Mucosa of stomach (tissue), 1 donor: ENCODE measurements around the gene PACS2.

ENCODE experiments used
- H3K27me3 ChIP-seq: one replicate; pipeline ENCODE4 v1.7.0; 2013; ENCODE audit warnings: mild to moderate bottlenecking, low read length; ENCODE audit not compliant: control insufficient read depth, insufficient read depth
- H3K36me3 ChIP-seq: one replicate; pipeline ENCODE4 v1.7.0; 2013; ENCODE audit warnings: low read length; ENCODE audit not compliant: control insufficient read depth, insufficient read depth
- H3K4me1 ChIP-seq: one replicate; pipeline ENCODE4 v1.7.0; 2013; ENCODE audit warnings: mild to moderate bottlenecking, low read length; ENCODE audit not compliant: control insufficient read depth, insufficient read depth
- H3K4me3 ChIP-seq: one replicate; pipeline ENCODE4 v1.7.0; 2013; ENCODE audit warnings: low read length
- H3K9ac ChIP-seq: one replicate; pipeline ENCODE4 v1.7.0; 2013; ENCODE audit warnings: mild to moderate bottlenecking, low read length, moderate library complexity
- H3K9me3 ChIP-seq: one replicate; pipeline ENCODE4 v1.7.0; 2013; ENCODE audit warnings: mild to moderate bottlenecking, low read length, moderate library complexity; ENCODE audit not compliant: control insufficient read depth
- donor health status: Pancreatic carcinoma.

The PACS2 gene

DNA sequence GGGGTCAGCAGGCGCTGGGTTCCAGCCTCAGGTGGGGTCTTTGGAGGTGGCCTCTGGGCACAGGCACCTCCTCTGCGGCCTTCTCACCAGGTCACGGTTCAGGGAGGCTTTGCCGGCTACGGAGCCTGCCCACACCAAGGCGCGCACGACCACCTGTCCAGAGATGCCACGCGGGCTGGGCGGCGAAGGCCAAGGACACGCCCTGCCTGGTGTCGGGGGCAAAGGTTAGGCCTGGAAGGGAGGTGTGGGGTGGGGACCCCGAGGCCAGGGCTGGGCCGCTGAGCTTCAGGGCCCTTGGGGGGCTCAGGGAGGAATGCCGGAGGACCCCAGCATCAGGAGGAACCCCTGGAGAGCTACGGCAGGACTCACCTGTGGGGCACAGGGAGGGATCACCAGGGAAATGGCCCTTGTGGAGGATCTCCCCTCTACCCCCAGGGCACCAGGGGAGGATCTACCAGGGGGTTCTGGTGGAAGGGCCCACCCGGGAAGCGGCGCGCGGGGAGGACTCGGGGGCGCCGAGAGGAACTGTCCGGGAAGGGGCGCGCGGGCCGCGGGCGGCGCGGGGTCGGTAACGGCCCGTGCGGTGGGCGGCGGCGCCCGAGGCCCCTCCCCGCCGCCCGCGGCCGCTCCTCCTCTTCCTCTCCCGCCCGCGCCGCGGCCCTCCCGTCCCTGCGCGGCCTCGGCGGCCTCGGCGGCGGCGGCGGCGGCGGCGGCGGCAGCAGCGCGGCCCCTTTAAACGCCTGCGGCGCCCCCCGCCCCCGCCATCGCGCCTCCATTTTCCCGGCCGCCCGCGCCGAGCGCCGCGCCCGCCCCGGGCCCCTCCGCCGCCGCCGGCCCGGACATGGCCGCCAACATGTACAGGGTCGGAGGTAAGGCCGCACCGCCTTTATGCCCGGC lies 104.9 kb downstream of the PACS2 start, which contains the start of gene MTA1:
Gene MTA1 (plus strand): TSS at position 633 of the 897 bp plus-strand sequence. CDS start 209 bp downstream, at position 842.
- no peaks in the 10 kb centered on the region for H3K36me3 ChIP-seq
- peak within 1 kb of the TSS; percentile 60 for H3K4me3 ChIP-seq
- H3K9ac ChIP-seq = peak within 1 kb of the TSS; percentile 82
- no peaks in the 10 kb centered on the region for H3K27me3 ChIP-seq
- H3K4me1 ChIP-seq = peaks cover 32% of the 10 kb centered on the region
- H3K9me3 ChIP-seq = no peaks in the 10 kb centered on the region

DNA sequence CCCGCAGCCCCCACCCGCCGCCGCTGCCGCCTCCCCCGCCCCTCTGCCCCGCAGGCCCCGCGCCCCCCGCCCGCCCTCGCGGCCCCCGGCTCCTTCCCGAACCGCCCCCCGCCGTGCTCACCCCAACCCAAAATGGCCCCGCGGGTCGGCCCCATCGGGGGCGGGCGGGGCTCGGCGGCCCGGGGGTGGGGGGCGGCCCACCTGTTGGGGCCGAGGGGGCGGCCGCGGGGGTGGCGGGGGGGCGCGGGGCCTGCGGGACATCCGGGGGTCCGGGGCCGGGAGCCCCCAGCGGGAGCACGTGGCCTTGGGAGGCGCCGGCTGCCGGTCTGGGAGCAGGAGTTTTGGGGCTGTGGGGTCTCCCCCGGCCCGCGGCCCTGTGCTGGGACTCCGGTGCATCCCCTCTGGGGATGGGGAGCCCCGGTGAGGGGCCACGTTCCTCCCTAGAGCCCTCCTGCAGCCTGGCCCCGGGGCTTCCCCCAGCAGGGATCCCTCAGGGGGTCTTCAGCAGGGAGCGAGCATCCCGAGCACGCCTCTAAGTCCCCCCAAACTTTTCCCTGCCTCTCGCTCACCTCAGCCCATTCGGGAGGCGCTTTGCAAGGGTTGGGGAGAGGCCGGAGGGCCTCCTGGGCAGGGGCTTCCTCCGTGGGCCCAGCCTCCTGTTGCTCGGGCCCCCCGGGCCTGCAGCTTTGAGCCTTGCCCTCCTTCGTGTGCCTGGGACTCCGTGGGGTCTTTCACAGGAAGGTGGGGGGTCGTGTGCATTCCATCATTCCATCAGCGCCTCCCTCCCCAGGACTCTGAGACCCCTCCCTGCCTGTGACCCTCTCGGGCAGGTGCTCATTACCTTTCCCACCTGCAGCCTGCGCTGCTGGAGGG lies 105.8 kb downstream of the PACS2 start:
- Histone ChIP-seq H3K9me3 (no peaks in the 10 kb centered on the region), H3K36me3 (no peaks in the 10 kb centered on the region), H3K4me1 (peaks cover 32% of the 10 kb centered on the region), H3K4me3 (peak overlapping the region; percentile 60), H3K9ac (peak overlapping the region; percentile 66), H3K27me3 (no peaks in the 10 kb centered on the region)

DNA sequence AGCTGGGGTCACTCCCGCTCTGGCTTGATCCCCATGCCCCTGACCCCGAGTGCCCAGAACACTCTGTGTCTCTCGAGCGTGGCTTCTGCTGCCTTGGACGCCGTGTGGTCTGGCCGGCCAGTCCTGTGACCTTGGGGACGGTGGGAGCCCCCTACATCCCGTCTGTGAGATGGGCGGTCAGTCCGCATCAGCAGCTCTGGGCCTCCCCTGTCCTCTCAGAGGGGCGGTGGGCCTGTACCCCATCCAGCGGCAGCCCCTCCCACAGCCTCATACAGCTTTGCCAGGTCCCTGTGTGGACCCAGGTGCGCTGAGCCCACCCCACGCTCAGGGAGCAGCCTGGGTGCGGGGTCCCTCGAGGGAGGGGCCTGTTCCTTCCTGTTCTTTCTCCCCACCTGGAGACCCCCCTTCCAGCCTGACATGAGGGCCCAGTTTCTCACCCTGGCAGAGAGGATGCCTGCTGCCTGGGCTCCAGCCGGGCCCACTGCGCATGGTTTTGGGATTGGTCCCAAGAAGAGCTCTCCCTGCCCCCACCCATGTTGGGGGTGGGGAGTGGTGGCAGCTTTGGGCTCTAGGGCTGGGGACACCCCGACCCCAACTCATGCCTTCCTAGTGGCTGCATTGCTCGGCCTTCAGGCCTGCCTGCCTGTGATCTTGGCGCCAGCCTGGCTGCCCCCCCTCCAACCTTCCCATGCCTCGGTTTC lies 106.6 kb downstream of the PACS2 start:
- H3K4me3 ChIP-seq = peak overlapping the region; percentile 60

DNA sequence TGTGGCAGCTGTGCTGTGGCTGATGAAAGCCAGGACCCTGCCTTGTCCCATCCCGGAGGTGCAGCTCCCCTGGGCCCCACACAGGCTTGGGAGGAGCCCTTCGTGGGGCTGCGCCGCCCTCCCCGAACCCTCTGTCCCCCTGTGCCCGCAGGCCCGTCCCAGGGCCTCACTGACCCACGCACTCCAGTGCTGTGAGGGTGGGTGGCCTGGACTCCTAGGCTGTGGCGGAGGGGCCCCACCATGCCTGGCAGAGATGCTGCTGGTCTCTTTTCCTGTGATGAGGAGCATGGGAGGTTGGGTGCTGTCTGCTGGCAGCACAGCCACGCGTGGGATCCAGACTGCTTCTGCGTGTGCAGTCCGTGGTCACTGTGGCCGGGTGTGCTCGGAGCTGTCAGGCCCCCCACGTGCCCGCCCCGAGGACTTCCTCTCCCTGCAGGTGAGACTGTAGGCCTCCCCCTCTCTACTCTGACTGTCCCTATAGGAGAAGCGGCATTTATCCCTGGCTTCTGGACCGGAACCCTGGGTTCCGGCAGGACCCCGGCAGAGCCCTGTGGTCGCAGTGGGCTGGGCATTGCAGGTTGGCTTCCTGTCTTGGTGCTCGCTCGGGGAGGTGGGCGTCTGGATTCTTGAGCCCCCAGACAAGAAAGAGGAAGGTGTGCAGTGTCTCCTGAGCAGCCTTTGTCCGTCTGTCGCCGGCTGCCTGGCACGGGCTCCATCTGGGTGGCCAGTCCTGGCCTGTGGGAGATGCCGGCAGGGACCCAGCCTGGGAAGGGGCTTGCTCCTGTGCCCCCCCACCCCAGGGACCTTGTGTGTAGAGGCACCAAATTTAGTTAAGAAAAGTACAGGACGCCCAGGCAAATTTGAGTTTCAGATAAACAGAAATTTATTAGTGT lies 107.4 kb downstream of the PACS2 start:
- Histone ChIP-seq H3K4me3 (no peak overlapping the region), H3K27me3 (no peaks in the 10 kb centered on the region), H3K9ac (peak overlapping the region; percentile 66), H3K4me1 (peaks cover 32% of the 10 kb centered on the region), H3K9me3 (no peaks in the 10 kb centered on the region), H3K36me3 (no peaks in the 10 kb centered on the region)

More for the DNA sequence above, 106.6 kb downstream of the PACS2 start:
- Histone ChIP-seq H3K9me3 (no peaks in the 10 kb centered on the region), H3K36me3 (no peaks in the 10 kb centered on the region), H3K4me1 (peaks cover 32% of the 10 kb centered on the region), H3K9ac (peak overlapping the region; percentile 66), H3K27me3 (no peaks in the 10 kb centered on the region)

DNA sequence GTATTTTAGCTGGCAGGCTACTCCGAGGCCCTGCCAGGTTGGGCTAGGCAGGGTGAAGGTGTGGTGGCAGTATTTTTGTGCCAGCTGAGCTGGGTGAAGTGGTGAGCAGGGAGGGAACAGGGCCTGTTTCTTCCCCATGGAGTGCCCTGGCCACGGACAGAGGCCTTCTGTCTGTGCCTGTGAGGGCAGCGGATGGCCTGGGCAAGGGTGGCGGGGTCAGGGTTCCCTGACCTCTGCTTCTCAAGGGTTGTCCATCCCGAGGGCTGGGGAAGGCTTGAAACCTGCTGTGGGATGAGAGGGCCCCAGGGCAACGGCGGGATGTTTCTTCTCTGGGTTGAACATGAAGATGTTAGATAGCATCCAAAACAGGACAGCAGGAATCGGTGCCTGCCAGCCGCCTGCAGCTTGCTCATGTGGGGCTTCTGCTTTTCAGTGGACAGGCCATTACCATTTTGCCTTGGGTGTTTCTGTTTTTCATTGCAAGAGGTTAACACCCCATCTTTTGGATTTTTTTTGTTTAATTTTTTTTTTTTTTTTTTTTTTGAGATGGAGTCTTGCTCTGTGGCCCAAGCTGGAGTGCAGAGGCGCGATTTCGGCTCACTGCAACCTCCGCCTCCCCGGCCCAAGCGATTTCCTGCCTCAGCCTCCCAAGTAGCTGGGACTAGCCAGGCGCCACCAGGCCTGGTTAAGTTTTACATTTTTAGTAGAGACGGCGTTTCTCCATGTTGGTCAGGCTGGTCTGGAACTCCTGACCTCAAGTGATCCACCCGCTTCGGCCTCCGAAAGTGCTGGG lies 108.3 kb downstream of the PACS2 start:
- Histone ChIP-seq H3K9ac (no peak overlapping the region), H3K4me3 (no peak overlapping the region), H3K36me3 (no peaks in the 10 kb centered on the region), H3K27me3 (no peaks in the 10 kb centered on the region), H3K4me1 (peaks cover 32% of the 10 kb centered on the region), H3K9me3 (no peaks in the 10 kb centered on the region)

DNA sequence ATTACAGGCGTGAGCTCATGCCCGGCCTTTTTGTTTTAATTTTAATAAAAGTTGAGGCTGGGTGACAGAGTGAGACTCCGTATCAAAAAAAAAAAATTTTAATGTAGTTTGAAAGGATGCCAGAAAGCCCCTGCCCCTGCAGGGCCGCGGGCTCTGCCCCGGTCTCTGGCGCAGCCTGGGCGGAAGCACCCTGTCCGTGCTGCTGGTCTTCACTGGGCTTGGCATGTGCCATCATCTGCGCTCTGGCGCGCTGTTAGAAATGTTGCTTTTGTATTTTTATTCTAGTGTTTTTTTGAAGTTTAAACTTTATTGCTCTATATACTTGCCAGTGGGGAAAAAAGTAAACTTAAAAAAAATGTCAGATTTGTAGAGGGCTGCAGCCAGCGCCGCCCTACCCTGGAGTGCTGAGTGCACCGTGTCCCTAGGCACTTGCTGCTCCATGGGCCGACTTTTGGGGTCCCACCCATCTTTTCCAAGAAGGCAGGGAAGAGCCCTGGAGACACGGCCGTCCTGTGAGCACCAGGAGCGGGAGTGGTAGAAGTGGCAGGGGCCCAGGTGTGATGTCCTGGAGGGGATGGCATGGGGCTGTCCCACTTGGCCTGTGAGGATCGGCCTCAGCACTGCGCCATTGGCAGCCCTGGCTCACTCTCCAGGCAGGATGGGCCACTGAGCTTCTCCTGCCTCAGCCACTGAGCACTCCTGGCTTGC lies 109.1 kb downstream of the PACS2 start:
- Histone ChIP-seq H3K9me3 (no peaks in the 10 kb centered on the region), H3K4me3 (no peak overlapping the region), H3K9ac (no peak overlapping the region), H3K36me3 (no peaks in the 10 kb centered on the region), H3K4me1 (peaks cover 32% of the 10 kb centered on the region), H3K27me3 (no peaks in the 10 kb centered on the region)

DNA sequence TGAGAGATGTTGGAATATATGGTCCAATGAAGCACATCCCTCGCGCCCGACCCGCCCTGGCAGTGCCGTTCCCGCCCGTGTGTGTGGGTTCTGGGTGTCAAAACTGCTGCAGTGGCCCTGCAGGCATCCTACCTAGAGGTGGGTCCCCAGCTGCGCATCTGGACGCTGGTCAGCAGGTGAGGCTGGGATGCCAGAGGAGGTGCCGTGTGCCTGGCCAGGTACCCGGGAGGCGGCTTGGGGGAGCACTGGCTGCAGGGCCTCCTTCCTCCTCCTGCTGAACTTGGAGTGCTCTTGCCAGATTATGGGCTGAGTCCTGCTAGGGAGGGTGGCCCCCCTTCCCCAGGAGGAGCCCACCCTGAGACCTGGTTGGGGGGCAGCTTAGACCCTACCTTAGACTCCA lies 110.3 kb downstream of the PACS2 start:
- H3K27me3 ChIP-seq = no peaks in the 10 kb centered on the region
- peaks cover 23% of the 10 kb centered on the region for H3K4me1 ChIP-seq
- H3K4me3 ChIP-seq = no peak overlapping the region
- no peak overlapping the region for H3K9ac ChIP-seq
- H3K36me3 ChIP-seq = no peaks in the 10 kb centered on the region
- no peaks in the 10 kb centered on the region for H3K9me3 ChIP-seq

DNA sequence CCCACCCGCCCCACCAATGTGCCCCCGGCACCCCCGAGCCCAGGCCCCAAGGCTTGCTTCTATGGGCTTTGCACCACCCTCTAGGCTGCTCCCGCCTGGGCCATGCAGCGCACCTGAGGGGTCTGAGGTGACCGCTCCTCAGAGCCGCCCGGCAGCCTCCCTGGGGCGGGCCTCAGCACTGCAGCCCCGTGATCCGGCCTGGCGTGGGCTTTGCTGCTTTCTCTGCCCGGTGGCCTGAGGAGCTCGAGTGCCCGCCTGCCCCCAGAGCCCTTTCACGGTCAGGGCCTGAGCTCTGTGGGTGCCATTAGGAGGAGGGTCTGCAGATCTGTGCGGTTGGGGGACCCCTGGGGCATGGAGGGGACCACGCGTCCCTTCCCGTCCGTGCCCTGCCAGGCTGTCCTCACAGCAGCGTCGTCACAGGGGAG lies 111.3 kb downstream of the PACS2 start:
- no peaks in the 10 kb centered on the region for H3K27me3 ChIP-seq
- no peaks in the 10 kb centered on the region for H3K36me3 ChIP-seq
- H3K4me3 ChIP-seq = no peak overlapping the region
- no peak overlapping the region for H3K9ac ChIP-seq
- H3K4me1 ChIP-seq = peaks cover 19% of the 10 kb centered on the region
- H3K9me3 ChIP-seq = no peaks in the 10 kb centered on the region

DNA sequence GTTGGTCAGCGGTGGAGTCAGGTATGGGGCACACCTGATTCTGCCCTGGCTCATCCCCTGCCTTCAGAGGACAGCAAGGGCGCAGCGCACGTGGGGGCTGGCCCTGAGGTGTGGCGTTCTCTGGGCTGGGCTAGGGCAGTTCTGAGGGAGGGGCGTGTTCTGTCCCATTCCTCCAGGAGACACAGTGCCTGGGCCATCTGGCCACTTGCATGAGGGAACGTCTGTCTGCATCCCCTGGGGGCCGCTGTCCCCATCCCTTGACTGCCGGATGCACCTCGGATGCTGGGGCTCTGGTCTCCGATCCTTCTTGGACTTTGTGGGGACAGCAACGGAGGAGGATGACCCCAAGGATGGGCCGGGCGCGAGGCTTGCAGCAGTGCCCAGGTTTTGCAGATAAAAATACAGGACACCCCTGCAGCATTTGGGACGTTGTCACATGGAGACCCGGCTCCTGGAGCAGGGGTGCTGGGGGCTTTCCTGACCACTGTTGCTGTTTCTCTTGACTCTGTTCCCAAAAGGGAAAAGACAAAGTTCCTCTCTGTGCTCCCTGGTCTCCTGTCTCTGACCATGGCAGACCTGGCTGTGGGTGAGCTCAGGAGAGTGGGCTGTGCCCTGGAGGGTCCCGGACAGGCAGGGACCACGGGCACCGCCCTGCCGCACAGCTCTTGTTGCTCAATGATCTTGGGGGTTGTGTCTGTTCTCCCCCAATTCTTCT lies 112.0 kb downstream of the PACS2 start:
- Histone ChIP-seq H3K9ac (no peak overlapping the region), H3K9me3 (no peaks in the 10 kb centered on the region), H3K4me1 (peaks cover 12% of the 10 kb centered on the region), H3K27me3 (no peaks in the 10 kb centered on the region), H3K36me3 (no peaks in the 10 kb centered on the region), H3K4me3 (no peak overlapping the region)

DNA sequence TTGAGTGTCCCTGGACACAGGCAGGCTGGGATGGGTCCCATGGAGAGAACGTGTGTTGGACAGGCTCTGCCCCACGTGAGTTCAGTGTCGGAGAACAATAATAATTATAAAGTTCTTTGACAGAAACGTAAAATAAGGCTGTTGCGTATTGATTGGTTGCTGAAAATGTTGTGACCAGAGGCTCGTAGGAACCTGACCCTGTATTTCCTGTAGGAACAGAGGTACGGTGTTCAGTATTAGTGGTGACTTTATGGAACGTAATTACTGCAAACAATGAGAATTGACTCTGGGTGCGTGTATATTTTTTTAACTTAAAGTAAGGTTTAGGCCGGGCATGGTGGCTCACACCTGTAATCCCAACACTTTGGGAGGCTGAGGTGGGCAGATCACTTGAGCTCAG lies 112.9 kb downstream of the PACS2 start:
- Histone ChIP-seq H3K36me3 (no peaks in the 10 kb centered on the region), H3K27me3 (no peaks in the 10 kb centered on the region), H3K9me3 (no peaks in the 10 kb centered on the region), H3K4me1 (peaks cover 4% of the 10 kb centered on the region), H3K4me3 (no peak overlapping the region), H3K9ac (no peak overlapping the region)
